Ovary (tissue), 3 donors: ENCODE measurements around the gene DENND5B.

Experiments
- EP300 ChIP-seq: sonication (generic); formaldehyde crosslinking; IDR thresholded peaks from one replicate; pipeline ENCODE4 v1.6.1; 2017; ENCODE audit warnings: antibody characterized with exemption
- POLR2A ChIP-seq: fragments of 450-650 bp; IDR thresholded peaks from one replicate; pipeline ENCODE4 v1.6.1; 2017; ENCODE audit warnings: antibody characterized with exemption, mild to moderate bottlenecking, moderate library complexity
- TF ChIP-seq, protein P1 (sequence below), 3 donors: fragments of 450-650 bp in 2 of 3; fragments of 200-600 bp in 1 of 3; IDR thresholded peaks; one replicate each; pipeline versions ENCODE4 v1.5.1 to v1.8.0; 2016 to 2022; ENCODE audit warnings: antibody characterized with exemption in 3 of 3, mild to moderate bottlenecking in 1 of 3
- donor health status: DM: no; HTN: no; CAD: no.

DNA sequence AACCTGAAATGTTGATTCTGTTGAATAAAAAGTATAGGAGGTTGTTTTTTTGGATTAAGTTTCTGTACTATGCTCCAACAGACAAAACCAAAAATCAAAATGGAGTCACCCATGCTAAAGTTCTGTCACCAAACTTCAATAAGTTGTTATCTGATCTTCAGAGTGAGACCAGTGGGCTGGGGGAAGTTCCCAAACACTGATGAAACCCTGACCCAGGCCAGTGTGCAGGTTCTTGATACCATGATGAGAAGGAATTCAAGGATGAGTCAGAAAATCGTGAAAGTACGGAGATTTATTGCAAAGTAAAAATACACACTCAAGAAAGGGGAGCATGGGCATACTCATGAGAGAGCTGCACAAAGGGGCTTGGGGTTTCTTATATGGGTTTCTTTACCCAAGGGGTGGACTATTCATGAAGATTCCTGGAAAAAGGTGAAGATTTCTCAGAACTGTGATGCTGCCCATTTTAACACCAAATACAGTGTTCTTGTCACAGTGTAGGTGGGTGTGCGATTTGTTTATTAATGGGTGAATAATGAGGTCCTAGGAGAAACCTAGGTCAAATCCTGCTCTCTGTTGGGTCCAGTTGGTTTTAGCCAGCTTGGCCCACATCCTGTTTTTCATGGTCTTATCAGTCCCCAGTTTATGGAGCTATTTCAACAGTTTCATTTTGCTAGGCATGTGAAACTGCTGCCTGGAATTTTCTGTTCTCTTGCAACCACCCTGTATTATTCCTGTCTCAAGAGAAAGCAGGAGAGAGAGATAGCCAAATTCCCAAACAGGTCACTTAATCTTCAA lies 27.5 kb upstream of the DENND5B start:
- TF ChIP-seq, protein P1, sequence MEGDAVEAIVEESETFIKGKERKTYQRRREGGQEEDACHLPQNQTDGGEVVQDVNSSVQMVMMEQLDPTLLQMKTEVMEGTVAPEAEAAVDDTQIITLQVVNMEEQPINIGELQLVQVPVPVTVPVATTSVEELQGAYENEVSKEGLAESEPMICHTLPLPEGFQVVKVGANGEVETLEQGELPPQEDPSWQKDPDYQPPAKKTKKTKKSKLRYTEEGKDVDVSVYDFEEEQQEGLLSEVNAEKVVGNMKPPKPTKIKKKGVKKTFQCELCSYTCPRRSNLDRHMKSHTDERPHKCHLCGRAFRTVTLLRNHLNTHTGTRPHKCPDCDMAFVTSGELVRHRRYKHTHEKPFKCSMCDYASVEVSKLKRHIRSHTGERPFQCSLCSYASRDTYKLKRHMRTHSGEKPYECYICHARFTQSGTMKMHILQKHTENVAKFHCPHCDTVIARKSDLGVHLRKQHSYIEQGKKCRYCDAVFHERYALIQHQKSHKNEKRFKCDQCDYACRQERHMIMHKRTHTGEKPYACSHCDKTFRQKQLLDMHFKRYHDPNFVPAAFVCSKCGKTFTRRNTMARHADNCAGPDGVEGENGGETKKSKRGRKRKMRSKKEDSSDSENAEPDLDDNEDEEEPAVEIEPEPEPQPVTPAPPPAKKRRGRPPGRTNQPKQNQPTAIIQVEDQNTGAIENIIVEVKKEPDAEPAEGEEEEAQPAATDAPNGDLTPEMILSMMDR (IDR thresholded peaks at IDR 0.05): no peak
- TF ChIP-seq POLR2A (no peak), EP300 (no peak)
